GM12892 (cell line): Measurements from ENCODE around the gene EGF.

Experiments
- POLR2A ChIP-seq: IDR thresholded peaks from 2 replicates; pipeline ENCODE4 v1.6.1; 2011; ENCODE audit warnings: low read depth, low read length, control low read depth
- POLR2AphosphoS5 ChIP-seq: IDR thresholded peaks from 2 replicates; pipeline ENCODE4 v1.6.1; 2011; ENCODE audit warnings: low read depth, low read length, control low read depth

- TF ChIP-seq POLR2A (no peak), POLR2AphosphoS5 (no peak)
Observed at GRCh38 chr4:109979920-109980717, 67.4 kb downstream of the EGF start.
